ENCODE measurements around the gene PRICKLE1. TPM values are rescaled to one million over a fixed set of nuclear protein-coding genes. Genes with fewer than 3 reads are reported as not detected.

Gene PRICKLE1
- total RNA-seq, 1 donor from 2014 or later: 6.4 TPM

DNA sequence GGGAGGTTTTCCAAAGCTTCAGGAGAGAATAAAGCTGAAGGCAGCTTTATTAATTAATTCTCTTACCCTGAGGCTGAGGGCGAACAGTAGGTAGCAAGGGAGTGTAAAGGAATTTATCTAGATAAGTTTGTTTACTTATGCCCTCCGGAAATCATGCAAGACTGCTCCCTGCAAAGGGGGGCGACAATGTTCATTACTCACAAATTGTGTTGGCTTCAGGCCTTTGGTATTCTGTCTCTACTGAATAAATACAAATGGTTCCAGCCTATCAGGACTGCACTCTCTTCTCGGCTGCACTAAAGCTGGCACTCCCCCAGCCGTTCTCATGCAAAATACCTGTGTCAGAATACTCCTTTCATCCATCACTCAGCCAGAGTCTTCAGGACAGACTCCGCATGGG is 142.8 kb downstream of the PRICKLE1 start:
- no peak for DNase-seq
- H3K27me3 Mint-ChIP-seq (ENCODE audit: unreplicated experiment): peaks cover 3% of the 10 kb centered on the region
- H3K9me3 Mint-ChIP-seq (ENCODE audit: unreplicated experiment): peaks cover 4% of the 10 kb centered on the region
- TF ChIP-seq, protein P1, sequence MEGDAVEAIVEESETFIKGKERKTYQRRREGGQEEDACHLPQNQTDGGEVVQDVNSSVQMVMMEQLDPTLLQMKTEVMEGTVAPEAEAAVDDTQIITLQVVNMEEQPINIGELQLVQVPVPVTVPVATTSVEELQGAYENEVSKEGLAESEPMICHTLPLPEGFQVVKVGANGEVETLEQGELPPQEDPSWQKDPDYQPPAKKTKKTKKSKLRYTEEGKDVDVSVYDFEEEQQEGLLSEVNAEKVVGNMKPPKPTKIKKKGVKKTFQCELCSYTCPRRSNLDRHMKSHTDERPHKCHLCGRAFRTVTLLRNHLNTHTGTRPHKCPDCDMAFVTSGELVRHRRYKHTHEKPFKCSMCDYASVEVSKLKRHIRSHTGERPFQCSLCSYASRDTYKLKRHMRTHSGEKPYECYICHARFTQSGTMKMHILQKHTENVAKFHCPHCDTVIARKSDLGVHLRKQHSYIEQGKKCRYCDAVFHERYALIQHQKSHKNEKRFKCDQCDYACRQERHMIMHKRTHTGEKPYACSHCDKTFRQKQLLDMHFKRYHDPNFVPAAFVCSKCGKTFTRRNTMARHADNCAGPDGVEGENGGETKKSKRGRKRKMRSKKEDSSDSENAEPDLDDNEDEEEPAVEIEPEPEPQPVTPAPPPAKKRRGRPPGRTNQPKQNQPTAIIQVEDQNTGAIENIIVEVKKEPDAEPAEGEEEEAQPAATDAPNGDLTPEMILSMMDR (IDR thresholded peaks at IDR 0.05; ENCODE audit: partially characterized antibody, unreplicated experiment): no peak
- no peak overlapping the region for H3K27ac Mint-ChIP-seq (ENCODE audit: unreplicated experiment)
- no peak overlapping the region for H3K4me3 Mint-ChIP-seq (ENCODE audit: unreplicated experiment)
- peaks cover 26% of the 10 kb centered on the region for H3K36me3 Mint-ChIP-seq (ENCODE audit: unreplicated experiment)
- no peaks in the 10 kb centered on the region for H3K4me1 Mint-ChIP-seq (ENCODE audit: low read depth, unreplicated experiment)

DNA sequence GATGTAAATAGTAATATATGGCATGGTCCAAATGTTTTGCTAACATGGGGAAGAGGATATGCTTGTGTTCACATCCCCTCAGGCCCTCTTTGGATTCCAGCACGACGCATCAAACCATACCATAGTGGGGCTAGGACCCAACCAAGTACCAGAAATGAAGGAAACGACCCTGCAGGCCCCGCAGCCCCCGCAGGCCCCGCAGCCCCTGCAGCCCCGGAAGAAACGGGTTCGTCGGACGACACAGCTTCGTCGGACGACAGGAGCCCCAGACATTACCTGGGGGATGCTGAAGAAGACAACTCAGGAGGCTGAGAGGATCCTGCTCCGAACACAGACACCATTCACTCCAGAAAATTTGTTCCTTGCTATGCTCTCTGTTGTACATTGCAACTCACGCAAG is 143.7 kb downstream of the PRICKLE1 start:
- peaks cover 26% of the 10 kb centered on the region for H3K36me3 Mint-ChIP-seq (ENCODE audit: unreplicated experiment)

DNA sequence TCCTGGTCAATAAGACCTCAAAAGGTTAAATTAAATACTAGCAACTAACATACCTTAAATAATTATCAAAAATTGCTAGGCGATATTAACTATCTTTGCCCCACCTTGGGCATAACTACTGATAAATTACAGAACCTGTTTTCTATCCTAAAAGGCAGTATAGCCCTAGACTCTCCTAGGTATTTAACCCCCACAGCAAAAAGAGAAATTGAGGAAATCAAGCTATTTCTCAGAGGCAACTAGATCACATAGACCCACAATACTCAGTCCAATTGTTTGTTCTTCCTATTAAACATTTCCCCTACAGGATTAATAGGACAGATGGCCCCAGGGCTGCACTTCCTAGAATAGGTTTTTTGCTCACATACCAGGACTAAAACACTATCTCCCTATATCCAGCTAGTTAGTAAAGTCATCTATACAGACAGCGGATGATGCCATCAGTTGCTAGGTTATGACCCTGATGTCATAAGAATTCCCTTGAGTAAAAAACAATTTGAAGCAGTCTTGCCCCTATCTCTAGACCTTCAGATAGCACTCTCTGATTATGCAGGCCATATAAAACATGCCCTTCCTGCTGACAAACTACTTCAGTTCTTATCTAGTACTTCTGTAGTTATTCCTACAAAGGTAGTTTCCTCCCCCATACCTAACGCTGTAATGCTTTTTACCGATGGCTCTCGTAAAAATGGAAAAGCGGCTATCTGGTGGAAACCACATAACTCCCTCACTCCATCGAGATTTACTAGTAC is 145.2 kb downstream of the PRICKLE1 start:
- H3K36me3 Mint-ChIP-seq (ENCODE audit: unreplicated experiment): peaks cover 26% of the 10 kb centered on the region
- no peak overlapping the region for H3K4me3 Mint-ChIP-seq (ENCODE audit: unreplicated experiment)
- no peak overlapping the region for H3K27ac Mint-ChIP-seq (ENCODE audit: unreplicated experiment)

More for the DNA sequence above, 143.7 kb downstream of the PRICKLE1 start:
- no peak for DNase-seq
- H3K27me3 Mint-ChIP-seq (ENCODE audit: unreplicated experiment): peaks cover 3% of the 10 kb centered on the region
- no peak overlapping the region for H3K27ac Mint-ChIP-seq (ENCODE audit: unreplicated experiment)
- H3K4me1 Mint-ChIP-seq (ENCODE audit: low read depth, unreplicated experiment): no peaks in the 10 kb centered on the region
- H3K4me3 Mint-ChIP-seq (ENCODE audit: unreplicated experiment): no peak overlapping the region
- TF ChIP-seq, protein P1 (IDR thresholded peaks at IDR 0.05; ENCODE audit: partially characterized antibody, unreplicated experiment): no peak
- peaks cover 4% of the 10 kb centered on the region for H3K9me3 Mint-ChIP-seq (ENCODE audit: unreplicated experiment)

DNA sequence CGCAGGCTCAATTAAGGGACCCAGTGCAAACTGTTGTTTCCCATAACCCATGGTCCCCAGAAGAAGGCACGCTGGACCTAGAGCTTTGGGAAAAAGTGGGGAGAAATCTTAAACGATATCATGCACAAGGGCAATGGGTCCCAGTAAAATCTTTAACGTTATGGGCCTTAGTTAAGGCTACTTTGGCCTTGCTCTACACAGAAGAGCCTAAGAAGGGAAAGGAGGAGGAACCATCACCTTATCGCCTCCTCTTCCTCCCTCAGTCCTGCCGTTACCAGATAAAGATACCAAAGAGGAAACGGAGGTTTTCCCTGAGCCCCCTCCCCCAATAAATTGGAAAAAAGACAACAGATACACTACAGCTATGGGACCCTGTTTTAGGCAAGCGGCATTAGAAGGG is 146.7 kb downstream of the PRICKLE1 start:
- Mint-ChIP-seq H3K27ac (ENCODE audit: unreplicated experiment) (no peak overlapping the region), H3K4me1 (ENCODE audit: low read depth, unreplicated experiment) (no peaks in the 10 kb centered on the region), H3K9me3 (ENCODE audit: unreplicated experiment) (peaks cover 2% of the 10 kb centered on the region), H3K4me3 (ENCODE audit: unreplicated experiment) (no peak overlapping the region), H3K36me3 (ENCODE audit: unreplicated experiment) (peaks cover 26% of the 10 kb centered on the region), H3K27me3 (ENCODE audit: unreplicated experiment) (peaks cover 3% of the 10 kb centered on the region)
- TF ChIP-seq, protein P1 (IDR thresholded peaks at IDR 0.05; ENCODE audit: partially characterized antibody, unreplicated experiment): no peak
- DNase-seq: no peak

More for the DNA sequence above, 145.2 kb downstream of the PRICKLE1 start:
- TF ChIP-seq, protein P1 (IDR thresholded peaks at IDR 0.05; ENCODE audit: partially characterized antibody, unreplicated experiment): no peak
- H3K4me1 Mint-ChIP-seq (ENCODE audit: low read depth, unreplicated experiment): no peaks in the 10 kb centered on the region
- peaks cover 2% of the 10 kb centered on the region for H3K9me3 Mint-ChIP-seq (ENCODE audit: unreplicated experiment)
- H3K27me3 Mint-ChIP-seq (ENCODE audit: unreplicated experiment): peaks cover 3% of the 10 kb centered on the region
- DNase-seq: no peak

DNA sequence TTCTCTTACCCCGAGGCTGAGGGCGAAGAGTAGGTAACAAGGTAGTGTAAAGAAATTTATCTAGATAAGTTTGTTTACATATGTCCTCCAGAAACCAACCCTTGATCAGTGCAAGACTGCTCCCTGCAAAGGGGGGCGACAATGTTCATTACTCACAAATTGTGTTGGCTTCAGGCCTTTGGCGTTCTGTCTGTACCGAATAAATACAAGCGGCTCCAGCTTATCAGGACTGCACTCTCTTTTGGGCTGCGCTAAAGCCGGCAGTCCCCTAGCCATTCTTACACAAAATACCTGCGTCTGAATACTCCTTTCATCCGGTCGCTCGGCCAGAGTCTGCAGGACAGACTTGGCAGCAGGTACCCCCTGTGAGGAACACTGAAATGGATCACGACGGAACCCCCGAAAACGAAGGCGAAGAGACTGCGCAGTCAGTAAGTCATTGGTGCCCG is 147.2 kb downstream of the PRICKLE1 start:
- Mint-ChIP-seq H3K4me3 (ENCODE audit: unreplicated experiment) (no peak overlapping the region), H3K4me1 (ENCODE audit: low read depth, unreplicated experiment) (no peaks in the 10 kb centered on the region)
- DNase-seq: no peak

More for the DNA sequence above, 147.2 kb downstream of the PRICKLE1 start:
- peaks cover 3% of the 10 kb centered on the region for H3K27me3 Mint-ChIP-seq (ENCODE audit: unreplicated experiment)
- peaks cover 26% of the 10 kb centered on the region for H3K36me3 Mint-ChIP-seq (ENCODE audit: unreplicated experiment)
- peaks cover 2% of the 10 kb centered on the region for H3K9me3 Mint-ChIP-seq (ENCODE audit: unreplicated experiment)
- no peak overlapping the region for H3K27ac Mint-ChIP-seq (ENCODE audit: unreplicated experiment)
- TF ChIP-seq, protein P1 (IDR thresholded peaks at IDR 0.05; ENCODE audit: partially characterized antibody, unreplicated experiment): no peak

Data from glutamatergic neuron (in vitro differentiated cells).